Retinal pigment epithelial cell (primary cell): ENCODE data around the gene HS3ST5.

Source experiments
- DNase-seq: peaks from one replicate; pipeline ENCODE4 v3.0.0-alpha.2; 2010; ENCODE audit warnings: low read depth
- H3K4me3 ChIP-seq: 2 replicates; pipeline ENCODE4 v1.5.1; 2011; ENCODE audit warnings: mild to moderate bottlenecking, low read length, control low read depth, moderate library complexity
- TF ChIP-seq, protein P1 (sequence below): conservative IDR thresholded peaks from 2 replicates; pipeline ENCODE4 v1.5.1; 2011; ENCODE audit warnings: low read depth, low read length, control low read depth, inconsistent platforms

HS3ST5 gene

DNA sequence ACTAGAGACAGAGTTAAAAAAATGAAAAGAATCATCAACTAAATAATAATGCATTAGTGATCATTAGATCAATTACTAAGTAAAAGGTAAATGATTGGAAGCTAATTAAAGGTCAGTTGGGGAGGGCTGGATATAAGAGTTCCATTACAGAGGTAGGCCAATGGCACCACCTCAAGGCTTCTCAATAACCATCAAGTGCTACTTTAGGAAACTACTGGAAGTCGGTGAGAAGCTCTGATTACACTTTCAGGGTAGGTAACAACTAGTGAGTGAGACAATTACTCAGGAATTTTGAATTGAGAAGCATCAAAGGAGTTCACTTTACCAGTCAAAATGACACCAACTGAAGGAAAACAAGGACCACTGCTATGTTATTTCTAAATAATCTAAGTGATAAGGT, 281.7 kb downstream of the HS3ST5 start:
- TF ChIP-seq, protein P1, sequence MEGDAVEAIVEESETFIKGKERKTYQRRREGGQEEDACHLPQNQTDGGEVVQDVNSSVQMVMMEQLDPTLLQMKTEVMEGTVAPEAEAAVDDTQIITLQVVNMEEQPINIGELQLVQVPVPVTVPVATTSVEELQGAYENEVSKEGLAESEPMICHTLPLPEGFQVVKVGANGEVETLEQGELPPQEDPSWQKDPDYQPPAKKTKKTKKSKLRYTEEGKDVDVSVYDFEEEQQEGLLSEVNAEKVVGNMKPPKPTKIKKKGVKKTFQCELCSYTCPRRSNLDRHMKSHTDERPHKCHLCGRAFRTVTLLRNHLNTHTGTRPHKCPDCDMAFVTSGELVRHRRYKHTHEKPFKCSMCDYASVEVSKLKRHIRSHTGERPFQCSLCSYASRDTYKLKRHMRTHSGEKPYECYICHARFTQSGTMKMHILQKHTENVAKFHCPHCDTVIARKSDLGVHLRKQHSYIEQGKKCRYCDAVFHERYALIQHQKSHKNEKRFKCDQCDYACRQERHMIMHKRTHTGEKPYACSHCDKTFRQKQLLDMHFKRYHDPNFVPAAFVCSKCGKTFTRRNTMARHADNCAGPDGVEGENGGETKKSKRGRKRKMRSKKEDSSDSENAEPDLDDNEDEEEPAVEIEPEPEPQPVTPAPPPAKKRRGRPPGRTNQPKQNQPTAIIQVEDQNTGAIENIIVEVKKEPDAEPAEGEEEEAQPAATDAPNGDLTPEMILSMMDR = no peak

DNA sequence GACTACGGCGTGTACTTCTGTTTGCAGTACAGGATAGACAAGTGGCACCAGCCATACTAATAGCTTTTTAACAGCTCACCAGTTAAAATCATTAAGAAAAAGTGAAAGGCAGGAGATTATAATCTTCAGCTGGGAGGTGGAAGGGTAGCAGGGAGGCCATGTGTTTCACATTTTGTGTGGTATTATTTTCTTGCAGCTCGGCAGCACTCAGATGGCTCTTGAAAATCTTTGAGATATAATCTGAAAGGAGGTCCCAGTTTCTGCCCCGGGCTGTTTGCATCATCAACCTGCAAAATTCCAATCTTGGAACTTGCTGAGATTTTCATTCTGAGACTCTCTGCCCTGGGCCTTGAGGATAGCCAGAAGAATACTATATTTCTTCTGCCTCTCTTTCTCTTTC, 284.4 kb downstream of the HS3ST5 start:
- H3K4me3 ChIP-seq = no peak overlapping the region
- TF ChIP-seq, protein P1 = no peak
- DNase-seq = no peak

More for the DNA sequence above, 281.7 kb downstream of the HS3ST5 start:
- DNase-seq = no peak
- H3K4me3 ChIP-seq = no peak overlapping the region

DNA sequence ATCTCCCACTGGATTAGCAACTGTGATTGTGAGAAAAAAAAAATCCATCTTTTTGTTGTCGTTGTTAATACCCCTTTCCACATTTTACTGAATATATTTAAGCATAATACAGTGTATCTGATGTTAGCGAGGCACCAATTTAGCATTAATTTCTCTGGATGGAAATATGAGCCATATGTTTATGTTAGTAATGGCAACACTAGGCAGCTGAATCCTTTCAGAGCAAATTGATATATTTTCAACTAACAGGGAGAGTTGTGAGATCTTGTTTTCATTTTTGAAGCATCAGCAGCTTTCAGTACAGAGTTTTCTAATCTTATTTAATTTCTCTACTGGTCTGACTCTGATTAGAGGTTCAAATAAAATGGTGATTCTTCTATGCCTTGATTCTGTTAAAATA, 287.1 kb downstream of the HS3ST5 start:
- no peak overlapping the region for H3K4me3 ChIP-seq
- DNase-seq = no peak
- TF ChIP-seq, protein P1 = no peak

DNA sequence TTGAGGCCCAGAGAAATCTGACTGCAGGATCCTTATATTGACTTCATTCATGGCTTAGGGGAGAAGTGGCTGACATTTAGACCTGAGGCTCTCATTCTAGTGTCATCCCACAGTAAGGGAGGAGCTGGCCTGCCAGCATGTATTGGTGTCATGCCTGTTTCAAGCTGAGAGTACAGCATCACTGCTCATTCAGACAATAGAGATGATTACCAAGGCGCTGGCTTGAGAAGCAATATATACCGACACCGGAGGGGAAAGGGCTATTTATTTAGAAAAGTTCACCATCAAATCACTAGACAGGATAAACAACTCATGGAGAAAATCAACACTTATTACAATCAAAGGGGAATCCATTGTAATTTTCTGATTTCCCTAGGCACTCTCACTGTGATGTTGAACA, 287.5 kb downstream of the HS3ST5 start:
- TF ChIP-seq, protein P1 = no peak
- no peak for DNase-seq
- H3K4me3 ChIP-seq = no peak overlapping the region

DNA sequence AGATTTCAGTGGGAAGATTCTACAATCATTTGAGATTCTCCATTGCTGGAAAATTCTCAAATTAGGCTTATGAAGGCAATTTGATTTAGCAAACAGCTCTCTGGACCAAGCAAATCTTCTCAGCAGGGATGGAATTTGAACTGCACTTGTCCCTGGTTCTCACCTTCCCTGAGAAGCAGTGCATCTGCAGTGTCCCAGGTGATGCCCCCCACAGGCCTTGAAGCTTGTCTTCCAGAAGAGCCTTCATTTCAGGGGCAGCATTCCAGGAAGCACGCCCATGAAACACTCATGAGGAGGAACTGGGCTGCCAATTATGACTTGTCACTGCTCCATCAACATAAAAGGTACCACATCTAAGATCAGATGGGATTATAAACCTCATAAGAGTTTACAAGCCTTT, 289.0 kb downstream of the HS3ST5 start:
- no peak overlapping the region for H3K4me3 ChIP-seq
- no peak for DNase-seq
- TF ChIP-seq, protein P1 = no peak

DNA sequence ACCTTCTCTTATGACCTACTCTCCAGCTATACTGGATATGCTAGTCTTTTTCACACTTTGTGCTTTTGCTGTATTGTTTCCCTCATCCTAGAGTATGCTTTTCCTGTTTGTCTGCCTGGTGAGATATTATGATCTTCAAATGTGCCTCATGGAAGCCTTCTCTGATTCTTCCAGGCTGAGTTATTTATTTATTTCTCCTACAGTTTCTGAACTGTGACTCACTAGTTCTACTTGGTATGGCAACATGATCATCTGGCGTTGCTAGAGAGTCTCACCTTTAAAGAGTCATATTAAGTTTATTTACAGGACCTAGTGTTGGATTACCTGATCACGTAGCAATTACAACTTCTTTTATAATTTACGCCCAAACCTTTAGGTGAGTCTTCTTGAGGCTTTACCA, 290.7 kb downstream of the HS3ST5 start:
- H3K4me3 ChIP-seq = no peak overlapping the region
- TF ChIP-seq, protein P1 = no peak
- DNase-seq = no peak

DNA sequence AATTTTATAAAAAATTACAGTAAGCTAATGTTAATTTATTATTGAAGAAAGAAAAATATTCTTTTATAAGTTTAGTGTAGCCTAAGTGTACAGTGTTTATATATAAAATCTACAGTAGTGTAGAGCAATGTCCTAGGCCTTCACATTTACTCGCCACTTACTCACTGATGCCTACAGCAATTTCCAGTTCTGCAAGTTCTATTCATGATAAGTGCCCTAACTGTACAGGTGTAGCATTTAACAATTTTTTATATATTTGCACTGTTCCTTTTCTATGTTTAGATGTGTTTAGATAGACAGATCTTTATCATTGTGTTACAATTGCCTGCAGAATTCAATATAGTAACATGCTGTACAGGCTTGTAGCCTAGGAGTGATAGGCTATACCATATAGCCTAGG, 291.8 kb downstream of the HS3ST5 start:
- H3K4me3 ChIP-seq = no peak overlapping the region
- no peak for DNase-seq
- TF ChIP-seq, protein P1 = no peak
